ENCODE results near the gene PLSCR5. TPM values are rescaled to one million over a fixed set of nuclear protein-coding genes. Genes with fewer than 3 reads are reported as not detected.

Gene PLSCR5, protein sequence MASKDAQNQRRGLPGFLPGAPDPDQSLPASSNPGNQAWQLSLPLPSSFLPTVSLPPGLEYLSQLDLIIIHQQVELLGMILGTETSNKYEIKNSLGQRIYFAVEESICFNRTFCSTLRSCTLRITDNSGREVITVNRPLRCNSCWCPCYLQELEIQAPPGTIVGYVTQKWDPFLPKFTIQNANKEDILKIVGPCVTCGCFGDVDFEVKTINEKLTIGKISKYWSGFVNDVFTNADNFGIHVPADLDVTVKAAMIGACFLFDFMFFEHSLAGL
- total RNA-seq (not detected), polyA plus RNA-seq (not detected)
- long read RNA-seq, donor 1, result 0 reads
- long read RNA-seq, donor 2, result 0 reads

DNA sequence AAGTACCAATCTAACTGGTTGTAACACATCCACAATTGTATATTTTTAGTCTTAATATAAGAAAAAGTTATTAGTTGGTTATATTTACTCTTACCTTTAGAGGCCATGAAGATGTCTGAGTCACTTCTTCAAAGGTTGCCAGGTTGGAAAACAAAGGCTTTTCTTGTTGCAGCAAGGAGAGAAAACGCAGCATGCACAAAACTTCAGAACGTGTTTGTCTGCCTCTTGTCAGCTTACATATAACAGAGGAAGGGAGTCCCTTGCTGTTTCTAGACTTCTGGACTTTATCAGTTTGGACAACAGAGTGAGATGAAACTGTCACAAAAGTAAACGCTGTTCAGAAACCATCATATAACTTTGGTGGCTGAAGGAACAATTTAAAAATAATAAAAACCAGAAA is at the start of gene PLSCR5:
Gene PLSCR5, minus strand, starts transcription at position 241 of the 400 bp plus-strand sequence. Its CDS starts 134 bp downstream, at position 107.
- ATAC-seq (no peak), DNase-seq (no peak)
- H3K4me1 ChIP-seq, result no peaks in the 10 kb centered on the region
- H3K27ac ChIP-seq, result no peak within 1 kb of the TSS
- intact Hi-C loops (cut with DNase I), result no loop called here
- H3K36me3 ChIP-seq (ENCODE audit: insufficient read depth in 1 of 2, low read depth in 1 of 2), result no peaks in the 10 kb centered on the region
- WGBS, 3 donors, result 34 to 55% (median 50%) methylated on average over 3 of the region's 3 CpGs
- H3K4me3 ChIP-seq, result no peak within 1 kb of the TSS
- no peaks in the 10 kb centered on the region for H3K9me3 ChIP-seq
- TF ChIP-seq, protein P1, sequence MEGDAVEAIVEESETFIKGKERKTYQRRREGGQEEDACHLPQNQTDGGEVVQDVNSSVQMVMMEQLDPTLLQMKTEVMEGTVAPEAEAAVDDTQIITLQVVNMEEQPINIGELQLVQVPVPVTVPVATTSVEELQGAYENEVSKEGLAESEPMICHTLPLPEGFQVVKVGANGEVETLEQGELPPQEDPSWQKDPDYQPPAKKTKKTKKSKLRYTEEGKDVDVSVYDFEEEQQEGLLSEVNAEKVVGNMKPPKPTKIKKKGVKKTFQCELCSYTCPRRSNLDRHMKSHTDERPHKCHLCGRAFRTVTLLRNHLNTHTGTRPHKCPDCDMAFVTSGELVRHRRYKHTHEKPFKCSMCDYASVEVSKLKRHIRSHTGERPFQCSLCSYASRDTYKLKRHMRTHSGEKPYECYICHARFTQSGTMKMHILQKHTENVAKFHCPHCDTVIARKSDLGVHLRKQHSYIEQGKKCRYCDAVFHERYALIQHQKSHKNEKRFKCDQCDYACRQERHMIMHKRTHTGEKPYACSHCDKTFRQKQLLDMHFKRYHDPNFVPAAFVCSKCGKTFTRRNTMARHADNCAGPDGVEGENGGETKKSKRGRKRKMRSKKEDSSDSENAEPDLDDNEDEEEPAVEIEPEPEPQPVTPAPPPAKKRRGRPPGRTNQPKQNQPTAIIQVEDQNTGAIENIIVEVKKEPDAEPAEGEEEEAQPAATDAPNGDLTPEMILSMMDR (IDR thresholded peaks at IDR 0.05), result no peak
- H3K27me3 ChIP-seq (ENCODE audit: insufficient read depth in 3 of 3, low read length in 2 of 3), result no peaks in the 10 kb centered on the region

- Histone ChIP-seq H3K36me3 (ENCODE audit: insufficient read depth in 1 of 2, low read depth in 1 of 2) (no peaks in the 10 kb centered on the region), H3K27ac (no peak overlapping the region), H3K27me3 (ENCODE audit: insufficient read depth in 3 of 3, low read length in 2 of 3) (no peaks in the 10 kb centered on the region), H3K9me3 (no peaks in the 10 kb centered on the region), H3K4me3 (no peak overlapping the region), H3K4me1 (no peaks in the 10 kb centered on the region)
- DNase-seq (no peak), ATAC-seq (no peak)
- 67 to 69% (median 68%) methylated on average over 3 of the region's 3 CpGs for WGBS, 3 donors
- TF ChIP-seq, protein P1 (IDR thresholded peaks at IDR 0.05), result no peak
- intact Hi-C loops (cut with DNase I), result no loop called here
Observed at GRCh38 chr3:146653978-146654377, 48.8 kb upstream of the PLSCR5 start.

- no peaks in the 10 kb centered on the region for H3K4me1 ChIP-seq
- no peak overlapping the region for H3K4me3 ChIP-seq
- 62 to 74% (median 74%) methylated on average over 2 of the region's 2 CpGs for WGBS, 3 donors
- H3K27ac ChIP-seq, result no peak overlapping the region
- ATAC-seq (no peak), DNase-seq (no peak)
- H3K9me3 ChIP-seq, result no peaks in the 10 kb centered on the region
- TF ChIP-seq, protein P1 (IDR thresholded peaks at IDR 0.05), result no peak
- H3K36me3 ChIP-seq (ENCODE audit: insufficient read depth in 1 of 2, low read depth in 1 of 2), result no peaks in the 10 kb centered on the region
- intact Hi-C loops (cut with DNase I), result no loop called here
- no peaks in the 10 kb centered on the region for H3K27me3 ChIP-seq (ENCODE audit: insufficient read depth in 3 of 3, low read length in 2 of 3)
Observed at GRCh38 chr3:146650691-146651442, 45.7 kb upstream of the PLSCR5 start.

DNA sequence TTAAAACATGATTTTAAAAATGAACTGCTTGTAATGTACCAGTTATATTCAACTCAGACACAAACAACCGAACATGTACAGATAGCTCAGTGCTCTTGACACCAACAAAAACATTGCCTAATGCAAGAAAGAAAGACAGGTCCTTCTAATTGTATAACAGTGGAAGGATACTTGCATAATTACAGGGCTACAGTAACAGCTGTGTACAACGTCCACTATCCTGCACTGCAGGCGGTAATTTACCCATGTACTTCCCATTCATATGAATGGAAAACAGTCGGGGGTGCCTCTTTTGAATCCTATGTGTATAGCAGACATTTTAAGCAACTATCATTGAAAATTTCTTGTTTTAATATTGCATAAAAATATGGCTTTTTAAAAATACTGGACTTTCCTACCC is 41.1 kb upstream of the PLSCR5 start:
- Histone ChIP-seq H3K27ac (no peak overlapping the region), H3K36me3 (ENCODE audit: insufficient read depth in 1 of 2, low read depth in 1 of 2) (no peaks in the 10 kb centered on the region), H3K27me3 (ENCODE audit: insufficient read depth in 3 of 3, low read length in 2 of 3) (no peaks in the 10 kb centered on the region), H3K9me3 (no peaks in the 10 kb centered on the region), H3K4me3 (no peak overlapping the region), H3K4me1 (no peaks in the 10 kb centered on the region)
- intact Hi-C loops (cut with DNase I), result no loop called here
- 64 to 75% (median 65%) methylated on average over 4 of the region's 4 CpGs for WGBS, 3 donors
- no peak for DNase-seq
- ATAC-seq, result no peak
- TF ChIP-seq, protein P1 (IDR thresholded peaks at IDR 0.05), result no peak
